ENCODE measurements around the gene GPR183. TPM values are rescaled to one million over a fixed set of nuclear protein-coding genes. Genes with fewer than 3 reads are reported as not detected.

GPR183 gene
- total RNA-seq, 1 donor from 2014 or later, result not detected

- Histone ChIP-seq H3K36me3 (ENCODE audit: control insufficient read depth, insufficient read depth, low read length) (peaks cover 4% of the 10 kb centered on the region), H3K4me3 (ENCODE audit: low read depth, low read length) (no peak overlapping the region), H3K27me3 (ENCODE audit: control insufficient read depth, insufficient read depth, low read length) (no peaks in the 10 kb centered on the region)
- no peak for DNase-seq (ENCODE audit: low read depth)
- FAIRE-seq, result no peak
- no peak for TF ChIP-seq CTCF (IDR thresholded peaks at IDR 0.05; ENCODE audit: insufficient read depth, low read length, severe bottlenecking)
Observed at GRCh38 chr13:99329477-99329876, 22.3 kb upstream of the GPR183 start.

- no peaks in the 10 kb centered on the region for H3K27me3 ChIP-seq (ENCODE audit: control insufficient read depth, insufficient read depth, low read length)
- FAIRE-seq, result no peak
- no peak for DNase-seq (ENCODE audit: low read depth)
- no peak overlapping the region for H3K4me3 ChIP-seq (ENCODE audit: low read depth, low read length)
- peaks cover 4% of the 10 kb centered on the region for H3K36me3 ChIP-seq (ENCODE audit: control insufficient read depth, insufficient read depth, low read length)
- TF ChIP-seq CTCF (IDR thresholded peaks at IDR 0.05; ENCODE audit: insufficient read depth, low read length, severe bottlenecking), result no peak
Observed at GRCh38 chr13:99327761-99328160, 20.6 kb upstream of the GPR183 start.

GRCh38 chr13:99327126-99327525 is 19.9 kb upstream of the GPR183 start:
- FAIRE-seq (no peak), DNase-seq (ENCODE audit: low read depth) (no peak)
- Histone ChIP-seq H3K36me3 (ENCODE audit: control insufficient read depth, insufficient read depth, low read length) (peaks cover 3% of the 10 kb centered on the region), H3K27me3 (ENCODE audit: control insufficient read depth, insufficient read depth, low read length) (no peaks in the 10 kb centered on the region), H3K4me3 (ENCODE audit: low read depth, low read length) (no peak overlapping the region)
- TF ChIP-seq CTCF (IDR thresholded peaks at IDR 0.05; ENCODE audit: insufficient read depth, low read length, severe bottlenecking), result no peak

GRCh38 chr13:99326012-99326411 is 18.8 kb upstream of the GPR183 start:
- FAIRE-seq (no peak), DNase-seq (ENCODE audit: low read depth) (no peak)
- H3K36me3 ChIP-seq (ENCODE audit: control insufficient read depth, insufficient read depth, low read length), result peaks cover 3% of the 10 kb centered on the region

GRCh38 chr13:99323488-99323887 is 16.3 kb upstream of the GPR183 start:
- Histone ChIP-seq H3K36me3 (ENCODE audit: control insufficient read depth, insufficient read depth, low read length) (peaks cover 1% of the 10 kb centered on the region), H3K27me3 (ENCODE audit: control insufficient read depth, insufficient read depth, low read length) (no peaks in the 10 kb centered on the region), H3K4me3 (ENCODE audit: low read depth, low read length) (no peak overlapping the region)
- DNase-seq (ENCODE audit: low read depth) (peak; percentile 80), FAIRE-seq (no peak)
- TF ChIP-seq CTCF (IDR thresholded peaks at IDR 0.05; ENCODE audit: insufficient read depth, low read length, severe bottlenecking), result no peak

More at GRCh38 chr13:99326012-99326411, 18.8 kb upstream of the GPR183 start:
- no peak for TF ChIP-seq CTCF (IDR thresholded peaks at IDR 0.05; ENCODE audit: insufficient read depth, low read length, severe bottlenecking)
- Histone ChIP-seq H3K4me3 (ENCODE audit: low read depth, low read length) (no peak overlapping the region), H3K27me3 (ENCODE audit: control insufficient read depth, insufficient read depth, low read length) (no peaks in the 10 kb centered on the region)

All from bronchial epithelial cell (primary cell).